Placental pericyte (primary cell): Measurements from ENCODE around the gene C1orf226. TPM values are rescaled to one million over a fixed set of nuclear protein-coding genes. Genes with fewer than 3 reads are reported as not detected.

Experiments used
- small RNA-seq: library from RNA; depleted of rRNA; stranded (forward); fragments of <200 nt; gene quantifications from one replicate; pipeline ENCODE3, GENCODE V24; 2012; ENCODE audit warnings: low replicate concordance
- total RNA-seq: library from RNA; depleted of rRNA; stranded (reverse); fragments of >200 nt; gene quantifications from 2 replicates; pipeline ENCODE4 v1.2.3, GENCODE V29; 2012

Gene C1orf226
- total RNA-seq: 0.29 and 1.5 TPM in 2 replicates

GRCh38 chr1:162381383-162381782 is at the start of gene C1orf226:
Gene C1orf226, plus strand, starts transcription at chr1:162381728. Its CDS starts 174 bp downstream, at chr1:162381902.

GRCh38 chr1:162376691-162377090 is 4.8 kb upstream of the C1orf226 start, which contains the start of gene SPATA46:
Gene SPATA46, minus strand, starts transcription at chr1:162376854. Its CDS starts 64 bp downstream, at chr1:162376790.

GRCh38 chr1:162412002-162412401 is 30.5 kb downstream of the C1orf226 start, which contains the start of gene SH2D1B:
Gene SH2D1B, minus strand, starts transcription at chr1:162412136. Its CDS starts 120 bp downstream, at chr1:162412016.

Small RNA genes within 50 kb of the gene (small RNA-seq; reads per million reads assigned to genes)
- gene MIR556 (not detected), gene RNA5SP61 (not detected)

Other genes starting within 250 kb of the C1orf226 start
- gene SPATA46, start 4.9 kb upstream of the C1orf226 start, total RNA-seq: not detected in 2 replicates
- not detected in 2 replicates for gene SH2D1B, start 30.4 kb downstream of the C1orf226 start, total RNA-seq
- gene UHMK1, start 116.1 kb downstream of the C1orf226 start, total RNA-seq: 41.8 and 119 TPM in 2 replicates
- gene UAP1, start 180.0 kb downstream of the C1orf226 start, total RNA-seq: 121 and 155 TPM in 2 replicates